Superior temporal gyrus (tissue), 1 donor: ENCODE data around the gene PRSS48.
"Not testable (repeated sequence)": the region's sequence is repeated elsewhere in the genome, so short reads cannot be mapped to it uniquely, and the experiment has no call there.

Experiments used
- DNase-seq: peaks from one replicate; pipeline ENCODE4 v3.0.0-alpha.2; 2016; ENCODE audit errors: extremely low spot score

PRSS48 gene, protein sequence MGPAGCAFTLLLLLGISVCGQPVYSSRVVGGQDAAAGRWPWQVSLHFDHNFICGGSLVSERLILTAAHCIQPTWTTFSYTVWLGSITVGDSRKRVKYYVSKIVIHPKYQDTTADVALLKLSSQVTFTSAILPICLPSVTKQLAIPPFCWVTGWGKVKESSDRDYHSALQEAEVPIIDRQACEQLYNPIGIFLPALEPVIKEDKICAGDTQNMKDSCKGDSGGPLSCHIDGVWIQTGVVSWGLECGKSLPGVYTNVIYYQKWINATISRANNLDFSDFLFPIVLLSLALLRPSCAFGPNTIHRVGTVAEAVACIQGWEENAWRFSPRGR

DNA sequence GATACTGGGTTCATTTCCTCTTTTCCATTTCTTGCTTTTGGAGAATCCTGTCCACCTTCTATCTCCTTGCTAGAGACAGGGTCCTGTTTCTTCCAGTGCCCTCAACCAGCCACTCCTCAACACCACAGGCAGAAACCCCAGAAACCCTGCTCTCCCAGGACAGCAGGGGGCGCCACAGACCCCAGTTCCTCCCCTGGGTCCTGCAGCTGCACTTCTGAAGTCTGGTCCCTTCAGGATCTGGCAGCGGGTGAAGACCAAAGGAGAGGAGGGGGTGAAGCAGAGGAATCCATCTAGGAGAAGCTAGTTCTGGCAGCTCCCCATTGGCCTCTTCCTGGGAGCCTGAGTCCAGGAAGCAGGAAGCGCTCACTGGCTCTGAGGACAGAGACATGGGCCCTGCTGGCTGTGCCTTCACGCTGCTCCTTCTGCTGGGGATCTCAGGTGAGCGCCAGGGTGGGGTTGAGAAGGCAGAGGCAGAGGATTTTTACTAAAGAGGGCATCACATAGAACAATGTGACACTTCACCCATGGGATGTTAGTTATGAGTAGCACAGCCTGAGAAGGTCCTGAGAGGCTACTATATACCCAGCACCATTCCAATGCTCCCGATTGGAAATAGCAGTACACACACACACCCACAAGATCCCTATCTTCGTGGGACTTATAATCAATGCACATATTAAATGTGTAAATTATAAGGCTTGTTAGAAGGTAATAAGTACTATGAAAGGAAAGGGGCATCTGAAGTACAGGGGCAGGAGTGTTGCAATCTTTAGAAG, at the start of gene PRSS48:
TSS of gene PRSS48 (plus strand) at position 375 of the 776 bp plus-strand sequence. CDS start at position 387, 12 bp downstream.
- peak; percentile 90 for DNase-seq

DNA sequence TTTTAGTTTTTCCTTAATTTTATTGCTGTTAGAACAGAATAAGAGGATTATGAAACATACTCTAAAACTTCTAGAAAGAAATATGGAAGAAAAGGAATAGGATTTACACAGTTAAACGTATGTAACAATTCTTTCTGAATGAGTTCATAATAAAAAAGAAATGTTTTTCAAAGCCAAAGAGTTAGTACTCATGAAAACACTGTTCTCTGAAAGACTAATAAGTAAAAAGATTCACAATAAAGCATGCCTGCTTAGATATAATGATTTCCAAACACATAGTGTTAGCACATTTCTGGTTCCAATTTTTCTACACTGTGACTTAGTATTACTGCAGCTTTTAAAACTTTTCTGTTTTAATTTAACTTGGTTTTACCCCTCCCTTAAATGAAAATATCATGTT, 49.8 kb upstream of the PRSS48 start:
- DNase-seq = no peak

- DNase-seq = peak; percentile 89
Measured at GRCh38 chr4:151227731-151228130, 49.2 kb upstream of the PRSS48 start.

DNA sequence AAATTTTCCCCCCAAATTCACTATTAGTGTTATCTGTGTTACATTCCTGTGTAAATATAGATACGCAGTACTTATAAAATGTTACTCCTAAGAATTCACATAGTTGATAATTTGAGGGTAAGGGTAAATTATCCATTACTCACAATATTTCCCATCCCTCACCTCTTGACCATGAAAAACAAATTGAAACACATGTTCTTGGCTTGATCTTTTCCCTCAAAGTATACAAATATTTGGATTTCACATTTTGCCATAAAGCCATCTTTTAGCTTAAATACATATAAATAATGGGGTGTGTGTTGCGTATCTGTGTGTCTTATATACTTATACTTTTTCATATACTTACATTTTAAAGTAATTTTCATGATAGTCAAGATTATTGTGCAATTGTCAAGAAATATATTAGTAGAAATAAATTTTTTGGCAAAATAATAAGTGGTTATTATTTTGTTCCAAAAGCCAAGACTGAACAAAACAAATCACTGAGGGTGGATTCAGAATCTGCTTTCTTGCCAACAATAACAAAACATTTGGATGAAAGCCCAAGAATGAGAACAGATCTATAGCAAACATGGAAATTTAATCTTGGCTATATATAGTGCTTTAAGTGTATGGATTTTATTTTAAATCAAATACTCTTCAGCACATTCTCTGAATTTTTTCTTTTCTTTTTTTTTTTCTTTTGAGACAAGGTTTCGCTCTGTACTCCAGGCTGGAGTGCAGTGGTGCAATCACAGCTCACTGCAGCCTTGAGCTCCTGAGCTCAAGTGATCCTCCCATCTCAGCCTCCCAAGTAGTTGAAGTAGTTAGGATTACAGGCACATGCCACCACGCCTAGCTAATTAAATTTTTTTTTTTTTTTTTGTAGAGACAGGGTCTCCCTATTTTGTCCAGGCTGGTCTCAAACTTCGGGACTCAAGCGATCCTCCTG, 48.5 kb upstream of the PRSS48 start:
- DNase-seq = peak; percentile 57

DNA sequence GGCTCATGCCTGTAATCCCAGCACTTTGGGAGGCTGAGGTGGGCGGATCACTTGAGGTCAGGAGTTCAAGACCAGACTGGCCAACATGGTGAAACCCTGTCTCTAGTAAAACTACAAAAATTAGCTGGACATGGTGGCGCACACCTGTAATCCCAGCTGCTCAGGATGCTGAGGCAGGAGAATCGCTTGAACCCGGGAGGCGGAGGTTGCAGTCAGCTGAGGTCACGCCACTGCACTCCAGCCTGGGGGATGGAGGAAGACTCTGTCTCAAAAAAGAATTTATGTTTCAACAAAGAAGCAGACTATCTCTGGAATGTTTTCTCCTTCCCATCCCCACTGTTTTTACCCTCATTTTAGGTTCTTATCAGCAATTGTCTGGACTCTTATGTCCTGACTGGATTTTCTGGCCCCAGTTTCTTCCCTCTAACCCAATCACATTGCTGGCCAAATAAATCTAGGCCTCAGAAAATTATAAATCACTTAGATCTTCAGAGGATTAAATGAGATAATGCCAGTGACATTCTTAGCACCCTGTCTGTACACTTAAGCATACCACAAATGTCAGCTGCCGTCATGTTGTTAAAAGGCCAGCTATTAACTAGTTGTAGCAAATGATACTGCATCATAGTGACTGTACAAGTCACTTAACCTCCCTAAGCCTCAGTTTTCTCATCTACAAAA, 44.9 kb upstream of the PRSS48 start:
- DNase-seq = no peak

DNA sequence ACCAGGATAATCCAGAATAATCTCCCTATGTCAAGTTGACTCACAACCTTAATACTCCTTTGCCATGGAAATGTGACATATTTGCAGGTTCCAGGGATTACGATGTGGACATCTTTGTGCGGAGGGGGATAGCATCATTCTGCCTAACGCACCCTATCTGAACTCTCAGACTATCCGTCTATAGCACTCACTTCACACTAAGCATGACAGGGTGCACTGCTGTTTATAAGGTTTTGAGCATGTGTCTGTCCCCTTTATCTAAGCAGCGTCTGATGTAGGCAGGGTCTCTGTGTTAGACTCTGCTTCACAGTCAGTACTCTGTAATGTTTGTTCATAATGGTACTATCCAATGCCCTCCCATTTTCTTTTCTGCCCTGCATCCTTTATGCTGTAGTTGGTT, 43.4 kb upstream of the PRSS48 start:
- DNase-seq = no peak

- not testable (repeated sequence) for DNase-seq
Measured at GRCh38 chr4:151235373-151235772, 41.6 kb upstream of the PRSS48 start.

- no peak for DNase-seq
Measured at GRCh38 chr4:151236036-151236435, 40.9 kb upstream of the PRSS48 start.

- peak; percentile 87 for DNase-seq
Measured at GRCh38 chr4:151238477-151238876, 38.5 kb upstream of the PRSS48 start.

DNA sequence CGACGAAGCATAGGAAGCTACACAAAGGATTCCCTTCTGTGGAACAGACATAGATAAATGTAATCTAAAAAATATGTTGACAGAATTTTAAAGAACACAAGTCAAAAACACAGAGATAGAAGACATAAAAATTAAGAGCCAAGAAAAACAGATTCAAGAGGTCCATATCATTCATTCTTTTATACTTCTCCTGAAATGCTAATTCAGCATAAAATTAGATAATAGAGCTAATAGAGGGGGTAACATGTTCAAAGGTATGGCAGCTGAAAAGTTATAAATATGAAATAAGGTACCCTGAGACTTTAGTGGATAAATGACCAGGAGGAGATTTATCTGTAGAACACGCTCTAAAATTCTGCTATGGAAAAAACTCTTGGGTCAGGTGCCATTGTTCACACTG, 37.4 kb upstream of the PRSS48 start:
- DNase-seq = no peak

- no peak for DNase-seq
Measured at GRCh38 chr4:151242305-151242704, 34.7 kb upstream of the PRSS48 start.

DNA sequence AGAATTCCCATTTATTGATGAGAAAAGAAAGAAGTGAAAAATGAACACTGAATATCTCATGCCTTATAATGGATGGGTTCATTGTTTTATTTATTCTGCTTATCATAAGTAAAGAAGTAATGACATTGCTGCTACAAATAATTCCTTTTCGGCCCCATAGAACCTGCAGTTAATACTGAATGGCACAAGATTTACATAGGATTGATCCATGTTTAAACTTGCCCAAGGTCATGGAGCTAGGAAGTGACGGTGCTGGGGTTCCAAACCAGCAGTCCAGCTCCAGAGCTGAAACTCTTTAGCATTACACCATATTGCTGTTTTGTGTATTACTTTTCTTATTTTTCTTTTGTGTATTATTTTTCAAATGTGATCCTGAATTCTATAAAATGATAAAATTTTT, 30.2 kb upstream of the PRSS48 start:
- no peak for DNase-seq

DNA sequence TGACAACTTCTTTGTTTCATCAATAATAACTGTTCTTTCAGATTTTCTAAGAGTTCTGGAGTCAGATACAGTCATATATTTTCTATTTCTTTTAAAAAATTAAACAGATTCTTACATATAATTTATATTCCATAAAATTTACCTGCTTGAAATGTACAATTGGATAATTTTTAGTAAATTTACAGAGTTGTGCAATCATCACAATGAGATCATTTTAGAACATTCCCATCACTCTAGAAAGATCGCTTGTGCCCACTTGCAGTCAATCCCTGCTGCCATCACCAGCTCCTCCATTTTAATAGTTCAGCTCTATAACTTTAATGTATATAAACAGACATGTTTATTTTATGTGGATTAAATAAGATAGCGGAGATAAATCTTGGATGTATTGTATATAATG, 29.6 kb upstream of the PRSS48 start:
- DNase-seq = no peak

DNA sequence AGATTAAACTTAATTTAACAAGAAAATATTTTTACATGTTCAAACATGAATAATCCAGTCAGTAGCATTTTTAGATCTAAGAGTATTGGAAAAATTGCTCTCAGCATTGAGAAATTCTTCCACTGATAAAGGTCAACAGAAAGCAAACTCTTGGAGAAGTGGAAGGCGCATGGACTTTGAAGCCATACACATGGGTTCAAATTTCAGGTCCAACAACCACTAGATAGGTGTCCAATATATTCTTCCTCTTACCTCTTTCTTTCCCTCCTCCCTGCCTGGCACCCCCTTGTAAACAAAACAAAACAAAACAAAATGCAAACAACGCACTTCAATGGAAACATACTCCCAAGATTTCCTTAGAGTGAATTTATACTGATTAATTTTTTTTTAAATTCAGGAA, 28.4 kb upstream of the PRSS48 start:
- no peak for DNase-seq

DNA sequence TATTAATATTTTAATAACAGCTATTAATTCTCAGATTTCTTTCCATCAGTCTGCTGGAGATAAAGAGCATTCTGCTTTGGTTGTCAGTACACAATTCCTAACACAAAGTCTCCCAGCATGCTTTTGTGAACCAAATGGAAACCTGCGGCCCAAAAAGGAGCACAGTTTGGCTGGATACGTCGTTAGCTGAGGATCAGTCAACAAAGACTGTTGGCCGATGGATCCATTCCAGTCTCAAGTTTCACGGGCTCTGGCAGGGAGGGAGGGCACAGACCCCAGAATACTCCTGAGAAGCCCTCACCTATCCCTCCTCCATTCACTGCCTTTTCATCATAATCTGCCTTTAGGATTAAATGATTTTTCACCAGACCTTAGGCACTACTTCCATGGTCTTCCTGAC, 26.3 kb upstream of the PRSS48 start:
- no peak for DNase-seq

- no peak for DNase-seq
Measured at GRCh38 chr4:151251603-151252304, 25.2 kb upstream of the PRSS48 start.

DNA sequence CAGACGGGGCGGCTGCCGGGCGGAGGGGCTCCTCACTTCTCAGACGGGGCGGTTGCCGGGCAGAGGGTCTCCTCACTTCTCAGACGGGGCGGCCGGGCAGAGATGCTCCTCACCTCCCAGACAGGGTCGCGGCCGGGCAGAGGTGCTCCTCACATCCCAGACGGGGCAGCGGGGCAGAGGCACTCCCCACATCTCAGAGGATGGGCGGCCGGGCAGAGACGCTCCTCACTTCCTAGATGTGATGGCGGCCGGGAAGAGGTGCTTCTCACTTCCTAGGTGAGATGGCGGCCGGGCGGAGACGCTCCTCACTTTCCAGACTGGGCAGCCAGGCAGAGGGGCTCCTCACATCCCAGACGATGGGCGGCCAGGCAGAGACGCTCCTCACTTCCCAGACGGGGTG, 21.7 kb upstream of the PRSS48 start:
- not testable (repeated sequence) for DNase-seq

DNA sequence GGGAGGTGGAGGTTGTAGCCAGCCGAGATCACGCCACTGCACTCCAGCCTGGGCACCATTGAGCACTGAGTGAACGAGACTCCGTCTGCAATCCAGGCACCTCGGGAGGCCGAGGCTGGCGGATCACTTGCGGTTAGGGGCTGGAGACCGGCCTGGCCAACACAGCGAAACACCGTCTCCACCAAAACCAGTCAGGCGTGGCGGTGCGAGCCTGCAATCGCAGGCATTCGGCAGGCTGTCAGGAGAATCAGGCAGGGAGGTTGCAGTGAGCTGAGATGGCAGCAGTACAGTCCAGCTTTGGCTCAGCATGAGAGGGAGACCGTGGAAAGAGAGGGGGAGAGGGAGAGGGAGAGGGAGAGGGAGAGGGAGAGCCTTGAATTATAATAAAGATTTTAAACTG, 21.3 kb upstream of the PRSS48 start:
- not testable (repeated sequence) for DNase-seq

- DNase-seq = no peak
Measured at GRCh38 chr4:151256134-151256533, 20.8 kb upstream of the PRSS48 start.

DNA sequence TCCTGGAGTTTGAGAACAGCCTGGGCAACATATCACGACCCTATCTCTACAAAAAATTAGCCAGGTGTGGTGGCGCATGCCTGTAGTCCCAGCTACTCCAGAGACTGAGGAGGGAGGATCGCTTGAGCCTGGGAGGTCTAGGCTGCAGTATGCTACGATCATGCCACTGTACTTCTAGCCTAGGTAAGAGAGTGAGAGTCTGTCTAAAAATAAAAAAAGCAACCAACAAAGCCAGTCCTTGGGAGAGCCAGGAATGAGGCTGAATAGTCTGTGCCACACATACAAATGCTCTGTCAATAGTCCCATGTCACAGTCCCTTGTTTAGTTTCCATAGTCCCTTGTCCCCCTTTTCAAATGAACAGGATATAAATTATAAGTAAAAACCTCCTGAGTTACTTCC, 19.3 kb upstream of the PRSS48 start:
- no peak for DNase-seq

- DNase-seq = no peak
Measured at GRCh38 chr4:151259752-151260151, 17.2 kb upstream of the PRSS48 start.
